Epidermal melanocyte (primary cell): ENCODE data around the gene CRIM1.

ENCODE experiments used
- DNase-seq: peaks from one replicate; pipeline ENCODE4 v3.0.0; 2011; ENCODE audit warnings: low spot score; ENCODE audit not compliant: insufficient read length

Gene CRIM1

DNA sequence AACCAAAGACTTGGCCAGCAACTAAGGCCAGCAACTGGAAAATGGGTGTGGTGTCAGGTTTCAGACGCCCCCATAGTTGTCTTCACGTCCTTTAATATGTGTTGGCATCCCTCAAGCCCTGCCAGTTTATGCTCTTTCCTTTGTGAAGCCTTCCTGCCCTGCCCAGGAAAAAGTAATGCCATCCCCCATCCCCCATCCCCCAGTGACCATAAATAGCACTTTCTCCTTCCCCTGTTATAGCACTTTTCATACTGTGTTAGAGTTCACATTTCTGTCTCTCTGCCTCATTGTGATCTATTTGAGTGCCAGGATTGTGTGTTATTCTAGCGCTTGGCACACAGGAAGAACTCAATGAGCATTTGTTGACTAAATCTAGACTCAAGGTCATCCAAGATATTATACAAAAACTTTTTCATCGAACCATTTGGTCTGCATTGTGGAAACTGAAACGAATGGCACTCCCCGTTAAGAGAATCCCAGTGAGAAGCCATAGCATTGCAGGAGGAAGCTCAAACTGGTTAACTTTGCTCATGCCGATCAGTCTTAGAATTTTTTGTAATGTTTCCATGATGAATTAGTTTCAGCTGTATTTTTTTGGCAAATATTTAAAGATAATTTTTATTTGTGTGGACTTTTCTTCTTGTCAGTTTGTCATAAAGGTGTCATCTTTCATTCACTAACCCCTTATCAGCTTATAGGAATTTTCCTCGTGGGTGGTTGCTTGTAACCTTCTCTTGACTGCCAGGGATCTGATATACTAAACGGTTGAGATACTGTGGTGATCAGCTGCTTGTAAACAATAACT is 15.7 kb downstream of the CRIM1 start:
- no peak for DNase-seq

DNA sequence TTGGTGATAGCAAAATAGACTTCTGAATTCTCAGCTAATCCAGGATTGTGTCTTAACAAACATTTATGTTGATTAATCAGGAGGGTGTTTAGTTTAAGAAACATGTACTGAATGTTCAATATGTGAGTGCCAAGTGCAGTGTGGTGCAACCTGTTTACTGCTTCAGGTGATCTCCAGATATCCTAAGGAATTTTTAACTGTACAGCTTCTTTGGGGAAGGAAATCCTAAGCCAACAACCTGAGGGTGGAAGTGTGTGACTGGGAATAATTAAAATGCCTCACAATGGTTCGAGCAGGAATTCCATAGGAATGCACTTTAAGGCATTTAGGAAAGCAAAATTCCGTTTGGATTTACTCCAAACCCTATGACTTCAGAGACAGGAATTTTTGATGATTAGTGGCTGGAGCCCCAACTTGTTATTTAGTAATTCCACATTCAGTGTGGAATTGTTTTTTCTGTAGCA is 16.4 kb downstream of the CRIM1 start:
- no peak for DNase-seq

DNA sequence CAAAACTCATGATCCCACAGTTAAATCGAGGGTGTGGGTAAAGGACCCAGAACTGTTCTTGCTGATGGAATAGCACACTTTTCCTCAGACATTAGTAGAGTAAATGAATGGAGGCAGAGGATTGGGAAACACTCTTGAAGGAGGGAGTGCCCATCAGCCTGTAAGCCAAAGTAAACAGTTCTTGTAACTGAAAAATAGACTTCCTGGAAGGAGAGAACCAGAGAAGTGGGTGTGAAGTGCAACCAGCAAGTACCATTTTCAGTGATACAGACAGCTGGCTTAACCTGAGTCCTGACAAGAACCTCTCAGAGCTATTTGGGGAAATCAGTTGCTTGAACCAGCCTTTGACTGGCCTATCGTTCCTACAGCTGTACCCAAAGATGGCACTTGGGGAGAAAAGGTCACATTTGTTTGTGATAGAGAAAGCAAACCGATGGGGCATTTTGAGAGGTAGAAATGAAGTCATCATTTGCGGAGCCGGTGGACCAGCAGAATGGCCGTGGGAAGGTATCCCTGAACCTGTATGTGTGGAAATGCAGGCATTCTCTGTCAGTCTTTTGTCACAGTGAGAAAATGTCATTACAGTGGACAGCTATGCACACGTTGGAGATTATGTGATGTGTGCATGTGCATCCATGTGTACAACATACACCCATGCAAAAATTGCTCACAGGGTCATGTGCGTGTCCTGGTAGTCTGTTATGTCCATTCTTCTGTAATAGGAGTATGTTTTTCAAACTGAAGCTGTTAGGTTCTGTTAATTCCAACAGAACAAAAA is 17.8 kb downstream of the CRIM1 start:
- no peak for DNase-seq

DNA sequence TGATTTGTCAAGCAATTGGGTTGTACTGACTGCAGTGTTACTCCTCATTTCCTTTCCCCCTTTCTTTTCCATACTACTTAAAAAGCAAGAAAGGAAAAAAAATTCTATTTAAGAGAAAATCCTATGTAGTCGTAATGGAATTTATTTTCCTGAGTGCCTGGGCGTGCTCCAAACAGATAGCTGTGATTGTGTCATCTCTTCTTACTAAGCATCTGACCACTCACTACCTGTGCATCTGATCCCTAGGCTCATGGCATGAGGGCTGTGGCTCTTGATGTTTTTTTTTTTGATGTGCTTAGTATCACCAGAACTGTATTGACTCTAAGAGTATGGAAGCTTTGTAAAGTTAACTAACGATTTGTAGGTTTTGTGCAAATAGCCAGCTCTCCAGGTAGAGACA is 19.0 kb downstream of the CRIM1 start:
- DNase-seq, result no peak

DNA sequence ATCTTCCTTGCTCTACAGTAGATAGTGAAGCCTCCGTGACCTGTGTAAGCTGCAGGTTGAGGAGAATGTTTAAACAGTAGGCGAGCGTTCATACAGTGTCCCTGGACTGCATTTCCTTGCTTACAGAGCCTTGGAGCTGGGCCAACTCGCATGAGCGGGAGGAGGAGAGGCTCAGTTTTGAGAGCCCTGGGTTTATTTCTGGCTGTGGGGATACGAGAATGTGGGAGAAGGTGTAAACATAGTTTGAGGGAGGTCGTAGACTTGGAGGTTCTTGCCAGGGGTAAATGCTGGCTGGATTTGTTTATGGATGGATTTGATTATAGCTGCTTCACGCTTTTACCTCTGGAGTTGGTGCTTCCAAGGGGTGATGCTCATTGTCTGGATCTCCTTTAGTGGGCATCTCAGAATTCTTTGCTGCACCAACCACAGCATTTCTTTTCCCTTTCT is 20.8 kb downstream of the CRIM1 start:
- no peak for DNase-seq

DNA sequence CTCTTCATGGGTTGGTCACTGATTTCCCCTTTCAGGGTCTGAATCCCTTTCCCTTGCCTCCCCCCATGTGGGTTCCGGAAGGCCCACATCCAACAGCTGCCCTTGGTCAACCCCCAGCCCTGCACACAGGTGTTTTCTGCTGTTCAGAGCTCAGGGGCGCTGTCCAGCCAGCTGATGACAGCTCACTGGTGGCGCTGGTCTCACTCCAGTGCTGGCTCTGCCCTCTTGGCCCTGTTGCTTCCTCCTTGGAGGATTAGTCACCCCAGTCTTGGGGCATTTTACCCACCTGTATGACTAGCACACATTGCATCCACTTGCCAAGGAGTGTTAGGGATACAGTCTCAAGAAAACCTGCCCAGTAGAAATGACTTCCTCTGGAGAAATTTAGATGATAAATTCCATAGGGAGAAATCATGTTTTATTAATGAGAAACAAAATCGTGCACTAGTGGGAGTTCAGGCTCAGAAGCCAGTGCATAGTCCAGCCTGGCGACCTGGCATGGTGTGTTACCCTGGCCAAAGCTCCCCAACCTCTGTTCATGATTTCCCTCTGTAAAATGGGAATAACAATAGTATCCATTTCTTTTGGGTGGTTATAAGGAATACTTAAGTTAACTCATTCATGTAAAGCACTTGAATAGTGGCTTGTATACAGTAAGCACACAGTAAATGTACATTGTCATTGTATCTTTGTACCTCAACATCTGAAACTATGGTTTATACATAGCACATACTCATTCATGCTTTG is 21.6 kb downstream of the CRIM1 start:
- DNase-seq, result no peak

DNA sequence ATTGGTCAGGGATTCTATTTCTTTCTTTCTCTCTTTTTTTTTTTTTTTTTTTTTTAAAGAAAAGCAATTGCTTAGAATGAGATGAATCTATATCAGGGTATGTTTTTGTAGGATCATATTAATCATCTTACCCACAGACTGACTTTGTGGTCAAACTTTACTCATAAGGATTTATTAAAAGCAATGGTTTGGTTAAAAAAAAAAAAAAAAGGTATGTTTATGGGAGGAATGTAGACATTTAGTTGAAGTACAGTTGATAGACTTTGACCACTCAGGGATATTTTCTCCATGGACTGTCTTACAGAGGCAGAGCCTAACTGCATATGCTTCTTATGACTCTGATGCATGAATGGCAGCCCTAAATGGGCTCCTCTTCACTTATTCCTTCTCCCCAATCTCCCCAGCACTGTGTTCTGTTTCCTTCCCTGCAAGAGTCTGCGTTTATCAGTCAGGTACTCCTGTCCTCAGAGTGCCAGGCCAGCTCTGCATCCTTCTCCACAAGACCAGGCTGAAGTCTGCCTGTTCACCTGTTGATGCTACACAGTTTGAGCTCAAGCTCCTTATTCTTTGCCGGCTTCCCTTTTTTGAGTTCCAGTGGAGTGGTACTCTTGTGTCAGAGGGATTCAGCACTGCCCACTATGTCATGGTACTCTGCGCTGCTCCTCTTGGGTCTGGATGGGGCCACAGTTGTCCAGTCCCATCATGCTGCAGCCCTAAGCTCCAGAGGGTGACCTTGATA is 24.3 kb downstream of the CRIM1 start:
- no peak for DNase-seq

DNA sequence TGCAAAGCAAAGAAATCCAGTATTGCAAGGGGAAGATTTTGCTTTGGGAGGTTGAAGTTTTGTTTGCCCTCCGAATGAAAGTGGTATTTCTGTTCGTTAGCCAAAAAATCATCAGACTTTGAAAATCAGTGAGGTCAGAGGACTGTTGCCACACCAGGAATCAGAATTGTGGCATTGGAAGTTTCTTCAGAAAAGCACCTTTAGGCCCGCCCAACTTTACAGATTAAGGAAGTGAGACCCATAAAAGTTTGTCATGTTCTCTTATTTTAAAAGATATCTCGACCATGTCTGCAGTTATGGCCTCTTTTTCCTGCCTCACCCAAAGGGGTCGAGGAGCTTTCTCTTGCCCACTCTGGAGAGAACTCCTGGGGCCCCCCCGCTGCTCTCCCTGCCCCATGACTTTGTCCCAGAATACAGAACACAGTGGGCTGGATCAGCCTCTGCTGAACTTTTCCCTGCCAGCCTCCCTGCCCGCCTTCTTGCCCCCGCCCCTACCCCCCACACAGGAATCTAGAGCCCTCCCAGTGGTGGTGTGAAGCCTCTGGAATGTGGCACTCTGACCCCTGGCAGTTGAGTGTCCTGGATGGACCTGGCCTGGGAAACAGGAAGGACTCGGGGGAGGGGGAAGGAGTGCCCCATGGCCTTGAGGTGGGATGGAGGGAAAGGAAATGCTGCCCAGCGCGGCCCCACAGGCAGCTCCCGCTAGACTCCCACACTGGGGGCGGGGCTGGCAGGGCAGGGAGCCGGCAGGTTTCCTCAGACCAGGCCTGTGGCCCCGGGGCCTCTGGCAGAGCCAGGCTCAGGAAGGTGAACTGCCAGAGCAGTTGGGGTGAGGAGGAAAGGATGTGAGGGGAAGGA is 25.3 kb downstream of the CRIM1 start:
- no peak for DNase-seq

DNA sequence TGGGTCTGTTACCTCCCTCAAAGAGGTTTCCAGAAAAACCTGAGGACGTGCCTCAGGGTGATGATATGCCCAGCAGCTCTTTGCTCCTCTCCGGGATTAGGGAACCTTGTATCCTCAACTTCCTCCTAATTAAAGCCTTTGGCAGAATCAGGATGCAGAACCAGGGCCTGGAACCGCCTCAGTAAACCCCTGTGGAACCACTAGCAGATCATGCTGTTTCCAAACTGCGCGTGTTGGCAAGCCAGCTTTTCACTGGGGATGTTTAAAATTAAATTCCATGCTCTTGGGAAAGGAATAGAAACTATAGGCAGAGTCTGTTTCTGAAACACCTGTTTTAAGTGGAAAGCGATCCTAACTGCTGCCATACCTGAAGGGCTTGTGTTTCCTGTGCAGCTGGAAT is 26.4 kb downstream of the CRIM1 start:
- DNase-seq, result no peak

DNA sequence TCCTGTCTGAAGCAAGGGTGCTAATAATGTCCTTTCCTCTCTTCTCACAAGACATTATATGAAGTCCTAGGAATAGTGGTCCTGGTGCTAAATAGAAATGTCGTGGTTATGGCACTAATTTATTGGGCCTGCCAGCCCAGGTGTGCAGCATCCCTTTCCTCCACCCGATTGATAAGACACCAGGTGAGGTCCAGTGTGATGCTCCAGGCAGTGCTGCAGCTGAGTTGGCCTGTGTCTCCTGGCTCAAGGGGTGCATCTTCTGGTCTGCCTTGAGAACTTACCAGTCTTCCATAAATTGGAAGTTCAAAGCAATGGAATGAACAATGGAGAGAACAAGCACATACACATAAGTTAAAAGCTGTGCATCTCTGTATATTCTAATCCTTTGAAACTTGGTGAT is 26.9 kb downstream of the CRIM1 start:
- DNase-seq, result no peak

DNA sequence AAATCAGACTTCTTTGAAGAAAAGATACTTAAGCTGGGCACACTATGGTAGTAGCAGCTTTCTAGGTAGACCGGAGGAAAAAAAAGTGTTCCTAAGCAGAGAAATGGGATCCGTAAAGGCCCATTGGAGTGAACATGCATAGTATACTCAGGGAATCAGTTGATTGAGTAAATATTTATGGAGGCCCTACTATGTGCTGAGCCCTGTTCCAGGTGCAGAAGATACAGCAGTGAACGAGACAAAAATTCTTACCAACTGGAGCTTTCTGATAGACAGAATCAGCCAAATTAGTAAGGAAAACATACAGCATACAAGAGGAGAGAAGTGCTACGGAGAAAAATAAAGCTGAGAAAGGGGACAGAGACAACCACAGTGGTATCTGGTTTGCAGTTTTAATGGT is 28.1 kb downstream of the CRIM1 start:
- no peak for DNase-seq

DNA sequence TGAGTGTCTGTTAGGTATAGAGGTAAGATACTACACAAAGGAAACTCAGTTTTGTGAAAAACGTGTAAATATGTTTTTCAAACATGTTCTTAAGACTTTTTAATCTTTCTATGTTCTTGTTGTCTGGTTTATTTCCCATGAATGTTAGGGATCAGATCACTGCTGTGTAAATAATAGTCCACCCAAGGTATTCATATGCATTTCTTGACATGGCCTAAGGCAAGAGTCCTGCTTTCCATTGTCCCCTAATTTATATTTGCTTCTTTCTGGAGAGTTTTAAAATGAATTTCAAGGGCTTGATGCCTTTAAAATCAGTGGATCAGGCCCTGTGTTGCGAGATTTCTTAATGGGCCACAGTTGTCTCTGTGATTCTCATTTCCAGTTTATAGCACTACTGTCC is 28.9 kb downstream of the CRIM1 start:
- no peak for DNase-seq

DNA sequence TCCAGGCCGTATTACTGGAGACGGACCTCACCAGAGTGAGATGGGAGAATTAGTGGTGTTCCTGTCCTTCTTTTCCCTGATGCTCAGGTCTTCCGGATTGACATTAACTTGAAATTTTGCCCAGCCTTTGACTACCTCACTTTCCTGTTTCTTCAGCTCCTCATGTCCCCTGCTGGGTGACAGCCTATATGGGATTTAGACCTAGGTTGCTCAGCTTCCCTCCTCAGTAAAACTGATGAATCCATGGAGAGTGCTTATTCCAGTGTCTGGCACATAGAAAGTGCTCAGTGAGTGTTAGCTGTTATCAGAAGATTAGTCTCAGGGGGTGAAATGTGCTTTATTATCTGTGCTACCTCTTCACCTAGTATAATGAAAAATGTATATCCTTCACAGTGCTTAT is 30.0 kb downstream of the CRIM1 start:
- DNase-seq, result no peak

DNA sequence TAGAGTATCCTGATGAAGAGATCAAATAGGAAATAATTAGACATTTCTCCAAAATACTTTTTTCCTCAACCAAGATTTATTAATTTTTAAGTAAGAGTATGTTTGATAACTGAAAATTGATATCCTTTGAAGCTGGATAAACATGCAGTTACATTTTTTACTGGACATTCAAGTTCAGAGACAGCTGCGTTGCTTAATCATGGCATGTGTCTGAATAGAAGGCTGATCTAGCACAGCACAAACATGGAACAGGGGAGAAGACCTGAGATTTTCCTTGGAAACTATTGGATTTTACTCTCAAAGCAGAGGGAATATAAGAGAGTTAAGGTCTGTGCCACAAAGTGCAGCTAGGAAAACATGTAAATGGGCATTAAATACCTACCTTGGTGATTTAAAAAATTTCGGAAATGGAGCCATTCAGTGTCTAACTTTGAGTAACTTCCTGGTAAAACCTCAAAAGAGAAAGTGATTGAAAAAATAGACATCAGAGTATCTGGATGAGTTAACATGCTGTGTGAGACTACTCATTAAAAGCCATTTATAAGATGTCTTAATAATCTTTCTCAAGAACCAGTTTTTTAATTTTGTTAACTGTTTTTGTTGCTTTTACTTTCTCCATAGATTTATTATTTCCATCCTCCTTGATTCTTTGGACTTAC is 31.8 kb downstream of the CRIM1 start:
- DNase-seq, result no peak

DNA sequence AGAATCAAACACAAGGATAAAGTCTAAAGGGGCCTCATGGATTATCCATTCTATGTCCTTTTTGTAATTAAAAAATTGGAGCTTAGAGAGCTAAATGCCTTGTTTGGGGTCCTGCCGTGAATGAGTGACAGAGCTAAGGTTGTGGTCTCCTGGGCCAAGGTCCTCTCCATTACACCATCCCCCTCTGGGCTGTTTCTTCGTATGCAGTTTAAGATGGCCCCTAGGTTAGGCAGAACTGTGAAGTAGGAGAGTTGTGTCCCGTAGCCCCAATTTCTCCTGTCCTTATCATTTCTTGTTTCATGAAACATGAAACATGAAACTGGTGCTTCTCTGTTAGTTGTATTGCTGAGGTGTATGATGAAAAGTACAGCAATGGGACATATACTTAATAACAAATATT is 32.9 kb downstream of the CRIM1 start:
- DNase-seq, result no peak

DNA sequence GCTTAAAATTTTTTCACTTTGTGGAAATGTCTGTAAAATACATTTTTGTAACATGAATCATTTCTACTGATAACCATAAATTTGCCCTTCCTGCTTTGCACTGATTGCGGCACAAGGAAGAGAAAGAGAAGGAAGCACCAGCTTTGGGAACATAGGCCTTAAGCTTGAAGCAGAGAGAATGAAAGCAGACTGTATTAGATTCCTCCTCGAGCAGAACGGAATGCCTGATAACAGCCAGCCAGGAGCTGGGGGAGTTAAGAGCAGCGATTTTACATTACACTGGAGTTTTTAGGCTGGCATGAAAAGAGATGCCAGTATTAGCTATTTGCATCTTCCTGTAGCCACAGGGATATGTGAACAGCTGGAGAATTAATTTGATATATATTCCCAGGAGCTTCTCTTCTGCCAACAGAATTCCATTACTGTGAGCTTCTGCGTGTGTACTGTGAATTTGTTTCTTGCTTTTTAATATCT is 33.5 kb downstream of the CRIM1 start:
- no peak for DNase-seq

DNA sequence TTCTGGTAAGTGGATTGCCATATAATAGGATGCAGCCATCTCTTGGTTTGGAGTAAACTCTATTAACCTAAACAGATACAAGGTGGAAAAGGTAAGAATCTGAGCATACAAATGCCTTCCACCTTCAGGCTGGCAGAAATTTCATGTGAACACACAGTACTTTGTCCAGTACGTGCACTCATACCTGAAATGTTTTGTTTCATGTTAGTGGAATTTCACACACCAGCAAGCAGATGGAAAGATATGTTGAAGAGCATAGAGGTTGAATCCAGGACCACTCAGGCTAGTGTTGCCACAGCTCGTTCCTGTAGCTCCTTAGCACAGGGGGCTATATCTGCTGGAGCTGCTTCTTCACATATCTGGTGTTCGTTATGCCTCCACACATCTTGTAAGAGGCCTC is 34.0 kb downstream of the CRIM1 start:
- DNase-seq, result no peak

DNA sequence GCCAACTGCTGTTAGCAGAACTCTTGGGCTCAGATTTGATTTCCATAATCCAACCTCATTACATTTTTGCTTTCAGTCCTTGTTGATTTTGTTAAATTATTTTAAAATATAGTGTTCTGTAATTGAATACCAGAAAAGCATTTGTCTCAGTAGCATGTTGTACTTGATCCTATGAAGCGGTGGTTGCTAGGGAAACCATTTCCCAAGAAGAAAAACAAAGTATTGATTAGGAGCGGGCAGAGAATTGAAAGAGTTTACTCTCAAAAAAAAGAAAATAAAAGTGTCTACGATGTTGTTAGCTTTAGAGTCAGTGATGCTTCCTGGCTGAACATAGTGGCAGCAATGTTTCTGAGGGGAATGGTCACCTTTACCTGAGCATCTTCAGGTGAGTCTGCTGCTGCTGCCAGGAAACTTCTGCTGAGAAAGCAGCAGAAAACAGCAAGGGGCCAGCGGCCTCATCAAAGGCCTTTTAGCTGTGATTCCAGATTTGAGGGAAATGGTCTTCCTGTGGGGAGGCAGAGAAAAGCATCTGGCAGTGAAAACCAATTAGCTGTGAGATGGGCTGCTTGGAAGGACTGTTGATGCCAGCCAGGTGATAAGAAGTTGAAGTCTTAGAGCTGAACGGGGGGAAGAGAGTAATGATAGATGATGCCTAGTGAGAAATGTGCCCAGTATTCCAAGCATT is 37.1 kb downstream of the CRIM1 start:
- no peak for DNase-seq

DNA sequence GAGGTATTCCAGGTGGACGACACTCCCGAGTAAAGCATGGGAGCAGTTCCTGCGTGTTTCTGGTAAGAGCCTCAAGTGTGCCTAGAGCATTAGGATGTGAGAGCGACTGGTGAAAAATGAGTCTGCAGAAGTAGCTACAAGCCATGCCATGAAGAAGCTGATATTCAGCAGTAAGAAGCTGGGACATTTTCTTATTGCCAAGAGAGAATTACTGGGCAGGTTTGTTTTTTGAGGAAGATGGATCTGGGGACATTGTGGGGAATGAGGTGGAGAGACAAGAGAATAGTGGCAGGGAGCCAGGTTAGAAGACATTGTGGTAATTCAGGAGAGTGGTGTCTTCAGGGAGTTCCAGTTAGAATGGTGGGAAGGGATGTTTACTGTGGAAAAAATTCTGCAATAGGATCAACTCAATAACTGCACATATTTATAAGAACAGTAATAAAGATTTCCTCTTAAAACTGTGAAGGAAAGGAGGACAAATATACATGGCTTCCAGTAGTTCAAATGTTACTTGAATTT is 38.2 kb downstream of the CRIM1 start:
- DNase-seq, result no peak
